H1 (cell line): ENCODE measurements around the gene ST7L. TPM values are rescaled to one million over a fixed set of nuclear protein-coding genes. Genes with fewer than 3 reads are reported as not detected.

Experiments
- CTCF ChIA-PET: fragments of 300-600 bp; sonication (Branson Sonifier 250); formaldehyde crosslinking; loops from one replicate; lab custom pipeline; 2021; ENCODE audit not compliant: partially characterized antibody; lab: Charles Lee
- POLR2A ChIA-PET: fragments of 300-600 bp; sonication (Branson Sonifier 250); formaldehyde crosslinking; loops from one replicate; lab custom pipeline; 2021; ENCODE audit warnings: inconsistent platforms; ENCODE audit not compliant: partially characterized antibody; lab: Charles Lee
- DNase-seq, 2 experiments: peaks; one replicate each; pipeline versions ENCODE4 v3.0.0 to v3.0.0-alpha.2; 2010 to 2022; ENCODE audit warnings: low spot score in 2 of 2, low read depth in 1 of 2, mixed read lengths in 1 of 2
- FAIRE-seq: peaks from 2 replicates; lab custom pipeline; 2011; peaks lifted over from hg19 to GRCh38; lab: Jason Lieb, UNC
- H2AFZ ChIP-seq: 2 replicates; pipeline ENCODE4 v1.8.1; 2012; ENCODE audit warnings: low read length, inconsistent platforms
- H2AK5ac ChIP-seq: 2 replicates; pipeline ENCODE4 v1.6.1; 2013; ENCODE audit warnings: low read depth, low read length
- H2BK120ac ChIP-seq: replicated peaks from 2 replicates; pipeline ENCODE3; 2013; ENCODE audit warnings: low read depth, low read length, inconsistent platforms
- H2BK12ac ChIP-seq: 2 replicates; pipeline ENCODE4 v1.6.1; 2013; ENCODE audit warnings: low read depth, low read length
- H2BK15ac ChIP-seq: 2 replicates; pipeline ENCODE4 v1.6.1; 2013; ENCODE audit warnings: low read length
- H2BK20ac ChIP-seq: 2 replicates; pipeline ENCODE4 v1.6.1; 2013; ENCODE audit warnings: low read length
- H2BK5ac ChIP-seq: 2 replicates; pipeline ENCODE4 v1.6.1; 2013; ENCODE audit warnings: low read depth, low read length
- H3K14ac ChIP-seq: 2 replicates; pipeline ENCODE4 v1.6.1; 2013; ENCODE audit warnings: inconsistent platforms; ENCODE audit not compliant: insufficient read length
- H3K18ac ChIP-seq: 2 replicates; pipeline ENCODE4 v1.6.1; 2013; ENCODE audit warnings: low read length; ENCODE audit errors: extremely low read depth
- H3K23ac ChIP-seq: 2 replicates; pipeline ENCODE4 v1.6.1; 2013; ENCODE audit warnings: inconsistent platforms; ENCODE audit not compliant: insufficient read length
- H3K23me2 ChIP-seq: 2 replicates; pipeline ENCODE4 v1.6.1; 2013; ENCODE audit warnings: low read depth, low read length
- H3K27ac ChIP-seq: 2 replicates; pipeline ENCODE4 v1.6.1; 2011; ENCODE audit warnings: low read depth, low read length, inconsistent platforms
- H3K27me3 ChIP-seq, 4 experiments: replicated peaks in 1 of 4; 1 replicate in 1 of 4; 2 replicates in 3 of 4; pipeline versions ENCODE4 v1.6.1 to v1.8.1; 2011 to 2013; ENCODE audit warnings: low read length in 3 of 4, mild to moderate bottlenecking in 3 of 4, inconsistent platforms in 2 of 4, mixed read lengths in 2 of 4, moderate library complexity in 1 of 4; ENCODE audit not compliant: control insufficient read depth in 3 of 4, insufficient read depth in 3 of 4; ENCODE audit errors: extremely low read depth in 1 of 4
- H3K36me3 ChIP-seq, 4 experiments: 2 replicates each; pipeline versions ENCODE4 v1.6.1 to v1.8.1; 2011 to 2013; ENCODE audit warnings: mild to moderate bottlenecking in 4 of 4, low read length in 3 of 4, moderate library complexity in 2 of 4, control low read depth in 1 of 4, inconsistent platforms in 1 of 4; ENCODE audit not compliant: insufficient read depth in 4 of 4, control insufficient read depth in 2 of 4
- H3K4ac ChIP-seq: replicated peaks from 2 replicates; pipeline ENCODE3; 2013; ENCODE audit warnings: low read length, low read depth, mixed read lengths, inconsistent platforms; ENCODE audit not compliant: insufficient read length
- H3K4me1 ChIP-seq, 4 experiments: replicated peaks in 1 of 4; 1 replicate in 1 of 4; 2 replicates in 3 of 4; pipeline versions ENCODE4 v1.6.1 to v1.8.1; 2011 to 2013; ENCODE audit warnings: low read length in 3 of 4, inconsistent platforms in 2 of 4, mixed read lengths in 1 of 4; ENCODE audit not compliant: insufficient read depth in 4 of 4, control insufficient read depth in 3 of 4
- H3K4me2 ChIP-seq, 2 experiments: 2 replicates each; pipeline versions ENCODE4 v1.6.1 to v1.8.1; 2011 to 2013; ENCODE audit warnings: low read depth in 2 of 2, low read length in 2 of 2, control low read depth in 1 of 2, inconsistent platforms in 1 of 2, mild to moderate bottlenecking in 1 of 2; ENCODE audit not compliant: insufficient read depth in 1 of 2
- H3K4me3 ChIP-seq, 4 experiments: fragments of 200-600, 300-600 bp in 1 of 4; sonication (generic), shearing (Covaris generic), sonication (Bioruptor Twin) in 1 of 4; 2 replicates each; pipeline versions ENCODE4 v1.5.1 to v1.8.1; 2011 to 2016; ENCODE audit warnings: low read length in 4 of 4, low read depth in 3 of 4, control low read depth in 2 of 4, inconsistent platforms in 2 of 4, mild to moderate bottlenecking in 2 of 4, mixed read lengths in 1 of 4, moderate library complexity in 1 of 4; ENCODE audit not compliant: insufficient read depth in 2 of 4; ENCODE audit errors: extremely low read depth in 1 of 4
- H3K56ac ChIP-seq: replicated peaks from 2 replicates; pipeline ENCODE3; 2013; ENCODE audit warnings: low read depth, mild to moderate bottlenecking, mixed read lengths, low read length, inconsistent platforms; ENCODE audit not compliant: insufficient read length
- H3K79me1 ChIP-seq: 2 replicates; pipeline ENCODE4 v1.6.1; 2013; ENCODE audit warnings: low read depth, low read length, control low read depth
- H3K79me2 ChIP-seq, 2 experiments: 2 replicates each; pipeline versions ENCODE4 v1.6.1 to v1.8.1; 2012 to 2013; ENCODE audit warnings: low read length in 2 of 2, mild to moderate bottlenecking in 2 of 2, inconsistent platforms in 1 of 2; ENCODE audit not compliant: insufficient read depth in 2 of 2, control insufficient read depth in 1 of 2
- H3K9ac ChIP-seq, 4 experiments: replicated peaks in 1 of 4; 1 replicate in 1 of 4; 2 replicates in 3 of 4; pipeline versions ENCODE4 v1.6.1 to v1.8.1; 2011 to 2013; ENCODE audit warnings: low read depth in 3 of 4, low read length in 3 of 4, control low read depth in 2 of 4, mild to moderate bottlenecking in 2 of 4, moderate library complexity in 2 of 4, inconsistent platforms in 1 of 4; ENCODE audit errors: extremely low read depth in 1 of 4
- H3K9me3 ChIP-seq, 2 experiments: 2 replicates each; pipeline versions ENCODE4 v1.6.1 to v1.8.1; 2012 to 2013; ENCODE audit warnings: mild to moderate bottlenecking in 2 of 2, moderate library complexity in 2 of 2, control low read depth in 1 of 2, inconsistent platforms in 1 of 2, low read depth in 1 of 2, low read length in 1 of 2, mixed read lengths in 1 of 2; ENCODE audit not compliant: insufficient read depth in 2 of 2
- H4K20me1 ChIP-seq, 2 experiments: replicated peaks in 1 of 2; 2 replicates each; pipeline versions ENCODE3 to v1.8.1; 2011 to 2013; ENCODE audit warnings: inconsistent platforms in 2 of 2, low read length in 2 of 2, mild to moderate bottlenecking in 1 of 2; ENCODE audit not compliant: insufficient read depth in 2 of 2, control insufficient read depth in 1 of 2
- H4K5ac ChIP-seq: 2 replicates; pipeline ENCODE4 v1.6.1; 2013; ENCODE audit warnings: low read length, low read depth, mixed read lengths, inconsistent platforms; ENCODE audit not compliant: insufficient read length
- H4K8ac ChIP-seq: 2 replicates; pipeline ENCODE4 v1.8.0; 2013; ENCODE audit warnings: mild to moderate bottlenecking, moderate library complexity, low read length, inconsistent platforms; ENCODE audit not compliant: insufficient read depth; ENCODE audit errors: extremely low read depth
- H4K91ac ChIP-seq: replicated peaks from 2 replicates; pipeline ENCODE3; 2013; ENCODE audit warnings: low read length, mixed read lengths, inconsistent platforms; ENCODE audit not compliant: insufficient read length
- BACH1 ChIP-seq: IDR thresholded peaks from 2 replicates; pipeline ENCODE4 v1.6.1; 2012; ENCODE audit warnings: low read length, improper control_type of control experiment
- BCL11A ChIP-seq, 2 experiments: IDR thresholded peaks; one replicate each; pipeline ENCODE4 v1.6.1; 2011; ENCODE audit warnings: low read depth in 2 of 2, low read length in 2 of 2, mild to moderate bottlenecking in 2 of 2
- KDM1A ChIP-seq: fragments of 200-600, 300-600 bp; sonication (generic); IDR thresholded peaks from 2 replicates; pipeline ENCODE4 v1.7.1; 2016; ENCODE audit warnings: mild to moderate bottlenecking, low read length, borderline replicate concordance
- POLR2AphosphoS5 ChIP-seq: IDR thresholded peaks from 2 replicates; pipeline ENCODE4 v1.6.1; 2011; ENCODE audit warnings: low read depth, low read length
- POU5F1 ChIP-seq: IDR thresholded peaks from 2 replicates; pipeline ENCODE4 v1.6.1; 2011; ENCODE audit warnings: low read depth, mild to moderate bottlenecking, low read length, moderate library complexity
- SP2 ChIP-seq: IDR thresholded peaks from 2 replicates; pipeline ENCODE4 v1.6.1; 2012; ENCODE audit warnings: mild to moderate bottlenecking, low read length, inconsistent platforms
- SRF ChIP-seq: IDR thresholded peaks from 2 replicates; pipeline ENCODE4 v1.6.1; 2011; ENCODE audit warnings: mild to moderate bottlenecking, low read depth, low read length, moderate library complexity
- WGBS, 2 experiments: shearing (Covaris generic) in 1 of 2; methylation state at CpG; one replicate each; pipeline versions ENCODE4 v1.1.6 to v1.1.7; 2013 to 2015; ENCODE audit warnings: low lambda C conversion rate in 2 of 2, mixed read lengths in 2 of 2, inconsistent platforms in 1 of 2, low coverage in 1 of 2, missing lambda C conversion rate in 1 of 2; ENCODE audit not compliant: insufficient replicate concordance in 2 of 2, insufficient coverage in 1 of 2, insufficient read length in 1 of 2; ENCODE audit errors: extremely low coverage in 1 of 2, missing lambda C conversion rate in 1 of 2; 5-methylcytosine and 5-hydroxymethylcytosine counted together
- polyA plus RNA-seq, 7 experiments: library from polyadenylated mRNA; depleted of rRNA in 3 of 7; stranded (reverse) in 5 of 7; unstranded in 2 of 7; fragments of >200 nt in 5 of 7; fragments of 200-250 nt in 2 of 7; gene quantifications; 1 replicate in 5 of 7; 2 replicates in 1 of 7; 4 replicates in 1 of 7; pipeline versions ENCODE4 v1.2.1 to v1.2.3, GENCODE V29; 2011 to 2013; ENCODE audit warnings: missing spikeins in 2 of 7, mixed read lengths in 2 of 7
- total RNA-seq: library from RNA; stranded (reverse); fragmentation: NEBNext Ultra II Directional; extraction: Animal tissue kit (Norgen Biotek cat#: 25700); gene quantifications from 2 replicates; pipeline ENCODE4 v1.2.1, GENCODE V29; 2021

Gene ST7L
- total and polyA plus RNA-seq, 2 of the 8 experiments (the other 6 are each of a cell fraction or from before 2014, with no cell fraction given): 9.6 to 16.2 TPM

- no peaks in the 10 kb centered on the region for H3K27me3 ChIP-seq
- H2BK20ac ChIP-seq: no peak overlapping the region
- H3K56ac ChIP-seq: no peak overlapping the region
- H3K9me3 ChIP-seq: no peaks in the 10 kb centered on the region
- no peak overlapping the region for H3K4me2 ChIP-seq
- H3K23me2 ChIP-seq: no peaks in the 10 kb centered on the region
- no peak overlapping the region for H4K5ac ChIP-seq
- no peak overlapping the region for H3K4ac ChIP-seq
- no peaks in the 10 kb centered on the region; a peak in 1 of 8 replicates for H3K36me3 ChIP-seq
- H3K79me2 ChIP-seq: no peaks in the 10 kb centered on the region
- H3K18ac ChIP-seq: no peak overlapping the region
- no peak overlapping the region for H2AK5ac ChIP-seq
- no peak overlapping the region for H4K8ac ChIP-seq
- no peak overlapping the region for H3K14ac ChIP-seq
- H3K4me1 ChIP-seq: no peaks in the 10 kb centered on the region
- no peak overlapping the region for H3K9ac ChIP-seq
- ChIA-PET CTCF (no interaction called here), POLR2A (no interaction called here)
- no peak overlapping the region for H4K91ac ChIP-seq
- no peak overlapping the region for H3K4me3 ChIP-seq
- no peak overlapping the region for H3K27ac ChIP-seq
- H3K79me1 ChIP-seq: no peaks in the 10 kb centered on the region
- H2BK5ac ChIP-seq: no peak overlapping the region
- H4K20me1 ChIP-seq: no peaks in the 10 kb centered on the region
- 85% methylated on average over 2 of the region's 2 CpGs; no CpG with 5 or more reads in 1 of the 2 experiments for WGBS, 2 experiments
- no peak overlapping the region for H2BK120ac ChIP-seq
- H2AFZ ChIP-seq: no peak overlapping the region
- H3K23ac ChIP-seq: no peak overlapping the region
- no peak overlapping the region for H2BK12ac ChIP-seq
- no peak for TF ChIP-seq SP2
- TF ChIP-seq POLR2AphosphoS5: no peak
- TF ChIP-seq BACH1: no peak
- no peak for TF ChIP-seq KDM1A
- no peak for TF ChIP-seq POU5F1
- no peak for TF ChIP-seq SRF
- TF ChIP-seq BCL11A (IDR thresholded peaks at IDR 0.05; ENCODE audit: low read depth in 2 of 2, low read length in 2 of 2): no peak
- H2BK15ac ChIP-seq: no peak overlapping the region
- FAIRE-seq (no peak), DNase-seq (no peak)
These were observed 69.4 kb downstream of the ST7L start for GRCh38 chr1:112549590-112549989.
